Uterus (tissue), 2 donors: ENCODE results near the gene LOX.

Source experiments
- CTCF ChIP-seq, 4 experiments: fragments of 200-600 bp in 2 of 4; fragments of 450-650 bp in 2 of 4; sonication (generic) in 2 of 4; IDR thresholded peaks; one replicate each; pipeline ENCODE4 v1.5.1; 2016 to 2019; ENCODE audit warnings: antibody characterized with exemption in 4 of 4, mild to moderate bottlenecking in 2 of 4, moderate library complexity in 1 of 4
- POLR2A ChIP-seq, 2 donors: fragments of 450-650 bp; IDR thresholded peaks; one replicate each; pipeline ENCODE4 v1.6.1; 2016; ENCODE audit warnings: antibody characterized with exemption in 2 of 2, mild to moderate bottlenecking in 1 of 2, moderate library complexity in 1 of 2

- TF ChIP-seq CTCF (IDR thresholded peaks at IDR 0.05) = no peak
- TF ChIP-seq POLR2A (IDR thresholded peaks at IDR 0.05) = no peak
These were observed 32.9 kb upstream of the LOX start for GRCh38 chr5:122110987-122111386.
